HuH-7 (cell line): ENCODE results near the gene MIGA2.

Source experiments
- DNase-seq: peaks from one replicate; pipeline ENCODE4 v3.0.0; 2011; ENCODE audit warnings: low spot score

Gene MIGA2

GRCh38 chr9:129037767-129038098 lies 1.3 kb downstream of the MIGA2 start:
- DNase-seq: no peak

- no peak for DNase-seq
Observed at GRCh38 chr9:129038109-129038852, 1.9 kb downstream of the MIGA2 start.

- no peak for DNase-seq
Observed at GRCh38 chr9:129040113-129040643, 3.8 kb downstream of the MIGA2 start.

GRCh38 chr9:129042016-129042415 lies 5.6 kb downstream of the MIGA2 start:
- no peak for DNase-seq

DNA sequence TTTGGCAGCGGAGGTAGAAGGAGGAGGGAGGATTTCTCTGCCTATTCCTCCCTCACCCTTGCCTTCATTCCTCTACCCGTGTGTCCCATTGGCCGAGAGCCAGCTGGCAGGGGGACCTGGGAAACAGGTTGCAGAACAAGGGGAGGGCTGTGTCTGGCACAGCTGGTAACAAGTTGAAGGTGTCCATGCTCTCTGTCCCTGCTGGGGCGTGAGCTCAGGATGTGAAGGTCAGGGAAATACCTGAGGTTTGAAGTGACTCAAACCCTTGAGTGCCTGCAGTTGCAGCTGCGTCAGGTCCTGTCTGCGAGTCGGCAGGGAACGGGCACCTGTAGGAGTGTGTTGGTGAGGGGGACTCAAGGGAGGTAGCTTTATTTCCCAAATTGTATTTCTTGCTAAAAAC lies 16.2 kb downstream of the MIGA2 start:
- no peak for DNase-seq

- DNase-seq: no peak
Observed at GRCh38 chr9:129053020-129053419, 16.6 kb downstream of the MIGA2 start.

- no peak for DNase-seq
Observed at GRCh38 chr9:129054163-129054851, 17.9 kb downstream of the MIGA2 start.

DNA sequence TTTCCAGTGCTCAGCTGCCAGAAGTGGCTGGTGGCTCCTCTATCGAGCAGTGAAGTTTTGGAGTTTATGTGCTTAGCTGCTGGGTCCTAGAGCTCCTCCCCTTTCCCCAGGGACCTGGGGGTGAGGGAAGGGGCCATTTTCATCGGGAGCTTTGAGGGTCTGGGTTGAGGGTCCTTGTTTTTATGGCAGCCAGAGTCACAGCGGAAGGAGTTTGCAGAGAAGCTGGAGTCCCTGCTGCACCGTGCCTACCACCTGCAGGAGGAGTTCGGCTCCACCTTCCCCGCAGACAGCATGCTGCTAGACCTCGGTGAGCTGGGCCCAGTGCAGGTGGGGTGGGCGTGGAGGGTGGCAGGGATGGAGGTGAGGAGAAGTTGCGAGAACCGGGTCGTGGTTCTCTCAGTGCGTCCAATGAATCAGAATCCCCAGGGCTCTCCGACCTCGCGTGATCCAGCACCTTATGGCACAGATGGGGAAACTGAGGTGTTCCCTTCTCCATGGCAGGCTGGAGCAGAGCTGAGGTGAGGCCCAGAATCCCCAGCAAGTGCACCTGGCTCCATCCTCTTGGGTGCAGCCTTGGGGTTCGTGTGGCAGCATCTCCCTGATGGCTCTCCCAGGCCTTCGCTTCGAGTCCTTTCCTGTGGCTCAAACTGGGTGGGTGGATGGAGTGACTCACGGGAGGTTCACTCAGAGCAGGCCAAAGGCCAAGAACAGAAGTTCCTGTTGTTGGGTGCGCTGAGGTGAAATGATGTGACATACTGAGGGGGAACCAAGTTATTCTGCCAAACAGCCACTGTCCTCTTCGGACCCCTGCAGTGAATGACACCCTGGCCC lies 22.8 kb downstream of the MIGA2 start:
- DNase-seq: no peak

DNA sequence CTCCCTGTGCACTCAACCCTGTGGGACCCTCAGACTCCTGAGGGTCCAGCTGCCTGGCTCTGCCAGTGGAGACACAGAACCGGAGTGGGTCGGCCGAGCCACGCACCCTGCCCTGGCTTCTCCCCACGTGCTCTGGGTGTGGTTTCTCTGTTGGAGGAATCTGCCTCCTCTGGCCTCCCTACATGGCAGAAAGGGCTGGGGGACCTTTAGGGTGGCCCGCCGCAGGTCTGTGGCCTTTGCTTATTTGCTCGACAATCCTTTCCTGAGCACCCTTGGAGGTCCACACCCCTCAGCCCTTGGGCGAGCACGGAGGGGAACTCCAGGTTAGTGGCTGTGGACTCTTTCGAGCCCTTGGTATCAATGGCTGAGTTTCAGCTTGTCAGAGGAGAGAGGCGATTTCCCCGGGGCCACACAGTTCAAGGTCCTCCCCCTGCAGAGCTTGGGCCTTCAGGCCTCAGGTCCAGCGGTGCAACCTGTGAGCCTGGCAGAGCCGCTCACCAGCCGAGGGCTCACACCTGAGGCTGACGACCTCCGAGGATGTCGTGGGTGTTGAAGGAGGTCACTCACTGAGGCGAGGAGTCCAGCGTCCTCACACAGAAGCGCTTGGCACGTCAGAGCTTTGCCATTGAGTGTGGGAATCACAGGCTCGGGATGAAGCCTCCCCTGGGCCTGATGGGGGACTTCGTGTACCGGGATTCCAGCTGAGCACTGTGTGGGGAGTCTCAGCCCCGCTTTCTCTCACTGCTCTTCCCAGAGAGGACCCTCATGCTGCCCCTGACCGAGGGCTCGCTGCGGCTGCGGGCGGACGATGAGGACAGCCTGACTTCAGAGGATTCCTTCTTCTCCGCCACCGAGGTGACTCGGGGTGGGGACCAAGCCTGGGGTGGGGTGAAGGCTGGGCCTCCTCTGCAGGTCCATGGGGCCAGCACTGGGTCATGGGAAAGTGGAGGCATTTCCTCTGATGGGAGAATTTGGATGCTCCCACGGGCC lies 23.7 kb downstream of the MIGA2 start:
- DNase-seq: no peak

GRCh38 chr9:129060991-129061390 lies 24.6 kb downstream of the MIGA2 start:
- DNase-seq: no peak

DNA sequence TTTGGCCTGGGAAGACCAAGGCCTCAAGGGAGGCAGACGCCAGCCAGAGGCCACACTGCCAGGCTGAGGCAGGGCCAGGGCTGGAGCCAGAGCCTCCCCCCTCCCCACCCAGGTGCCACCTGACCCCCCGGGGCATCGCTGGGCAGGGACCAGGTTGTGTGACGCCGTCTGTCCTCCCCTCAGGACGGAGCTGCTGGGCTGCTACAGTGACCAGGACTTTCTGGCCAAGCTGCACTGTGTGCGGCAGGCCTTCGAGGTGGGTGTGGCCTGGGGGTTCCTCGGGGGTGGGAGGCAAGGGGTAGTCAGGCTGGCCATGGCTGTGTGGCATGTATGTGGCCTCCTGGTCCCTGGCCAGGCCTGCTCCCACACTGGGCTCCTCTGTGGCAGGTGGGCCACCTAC lies 26.6 kb downstream of the MIGA2 start:
- DNase-seq: no peak

DNA sequence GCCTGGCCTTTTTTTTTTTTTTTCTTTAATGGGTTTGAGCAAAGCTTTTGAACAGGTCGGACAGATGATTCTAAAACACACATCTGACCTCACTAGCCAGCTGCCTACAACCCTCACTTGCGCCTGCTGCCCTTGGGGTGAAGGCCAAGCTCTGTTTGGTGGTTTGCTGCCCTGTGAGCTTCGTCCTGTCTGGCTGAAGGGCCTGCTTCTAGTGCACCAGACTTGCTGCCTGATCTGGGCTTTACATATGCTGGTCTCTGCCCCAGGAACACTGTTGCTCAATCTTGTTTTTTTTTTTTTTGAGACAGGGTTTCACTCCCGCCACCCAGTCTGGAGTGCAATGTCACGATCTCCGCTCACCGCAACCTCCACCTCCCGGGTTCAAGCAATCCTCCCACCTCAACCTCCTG lies 28.1 kb downstream of the MIGA2 start:
- no peak for DNase-seq

- DNase-seq: no peak
Observed at GRCh38 chr9:129068110-129068509, 31.7 kb downstream of the MIGA2 start.

- DNase-seq: no peak
Observed at GRCh38 chr9:129068990-129069861, 32.8 kb downstream of the MIGA2 start.

- DNase-seq: no peak
Observed at GRCh38 chr9:129069862-129070641, 33.6 kb downstream of the MIGA2 start.

- no peak for DNase-seq
Observed at GRCh38 chr9:129070696-129071525, 34.5 kb downstream of the MIGA2 start.

DNA sequence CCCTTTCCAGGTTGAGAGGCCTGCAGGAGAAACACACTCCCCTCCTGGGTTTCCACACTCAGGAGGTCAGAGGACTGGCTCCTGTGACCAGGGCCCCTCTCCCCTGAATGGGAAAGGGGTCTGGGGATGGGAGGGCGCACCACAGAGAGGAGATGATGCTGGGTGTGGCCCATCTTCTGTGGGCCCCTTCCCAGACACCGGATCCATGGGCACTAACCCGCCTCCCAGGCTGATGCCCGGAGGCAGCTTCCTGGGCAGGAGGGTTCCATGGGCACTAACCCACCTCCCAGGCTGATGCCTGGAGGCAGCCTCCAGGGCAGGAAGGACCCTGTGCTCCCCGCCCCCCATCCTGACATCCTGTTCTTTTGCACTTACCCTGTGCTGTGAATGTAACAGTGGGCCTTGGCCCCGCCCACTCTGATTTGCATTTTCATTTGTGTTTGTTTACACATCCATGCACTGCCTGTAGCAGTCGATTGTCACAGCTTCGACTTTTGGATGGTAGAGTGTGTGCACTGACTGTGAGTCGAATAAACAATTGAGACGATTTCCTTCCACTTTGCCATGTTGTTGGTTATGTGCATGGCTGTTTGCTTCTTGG lies 35.2 kb downstream of the MIGA2 start:
- DNase-seq: no peak

DNA sequence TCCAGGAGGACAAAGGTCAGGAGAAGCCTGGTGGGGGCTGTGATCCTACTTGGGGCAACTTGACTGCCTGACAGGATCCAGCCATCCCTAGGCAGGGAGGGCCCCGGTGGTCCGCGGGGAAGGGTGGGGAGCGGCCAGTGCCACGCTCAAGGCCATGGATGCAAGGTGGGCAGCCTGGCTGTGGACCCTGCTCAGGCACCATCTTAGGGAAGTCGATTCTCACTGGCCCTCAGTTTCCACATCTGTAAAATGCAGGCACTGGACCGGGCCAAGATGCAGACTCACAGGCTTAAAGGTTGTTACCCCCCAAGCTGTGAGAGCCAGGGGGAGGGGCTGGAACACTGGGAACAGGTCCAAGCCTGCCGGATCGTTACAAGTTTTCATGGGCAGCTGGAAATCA lies 35.7 kb downstream of the MIGA2 start:
- DNase-seq: no peak
